Cerebellar nuclear complex (tissue), 1 donor: ENCODE measurements around the gene ZBTB7B.

Experiments used
- DNase-seq, 2 experiments: peaks; one replicate each; lab custom pipeline; 2025; lab: John Stamatoyannopoulos, UW

ZBTB7B gene

DNA sequence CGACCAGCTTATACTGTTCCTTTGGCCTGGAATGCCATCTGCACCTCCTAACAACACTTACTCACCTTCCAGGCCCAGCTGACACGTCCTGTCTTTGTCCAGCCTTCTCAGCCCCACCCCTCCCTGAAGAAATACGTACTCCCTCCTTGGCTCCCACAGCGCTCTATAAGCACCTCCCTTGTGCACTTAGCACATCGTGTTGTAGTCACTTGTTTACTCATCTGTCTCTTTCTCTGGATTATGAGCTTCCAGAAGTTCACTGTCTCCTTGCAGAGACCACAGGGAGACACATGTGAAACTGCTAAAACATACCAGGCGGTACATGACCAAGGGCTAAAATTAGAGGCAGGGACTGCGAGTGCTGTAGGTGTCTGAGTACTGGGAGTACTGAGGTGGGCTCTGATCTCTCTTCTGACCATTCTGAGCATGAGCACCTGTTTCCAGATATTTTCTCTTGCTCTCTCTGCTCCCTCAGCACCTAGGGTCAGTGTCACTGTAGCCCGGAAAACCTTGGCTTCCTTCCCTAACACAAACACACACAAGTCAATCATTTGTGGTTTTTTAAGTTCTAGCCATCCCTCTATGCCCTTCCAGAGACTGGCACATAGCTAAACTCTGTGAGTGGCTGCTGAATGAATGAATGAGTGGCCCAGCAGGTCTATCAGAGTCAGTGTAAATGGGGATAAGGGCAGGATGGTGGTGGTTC lies 36.2 kb downstream of the ZBTB7B start:
- no peak for DNase-seq

DNA sequence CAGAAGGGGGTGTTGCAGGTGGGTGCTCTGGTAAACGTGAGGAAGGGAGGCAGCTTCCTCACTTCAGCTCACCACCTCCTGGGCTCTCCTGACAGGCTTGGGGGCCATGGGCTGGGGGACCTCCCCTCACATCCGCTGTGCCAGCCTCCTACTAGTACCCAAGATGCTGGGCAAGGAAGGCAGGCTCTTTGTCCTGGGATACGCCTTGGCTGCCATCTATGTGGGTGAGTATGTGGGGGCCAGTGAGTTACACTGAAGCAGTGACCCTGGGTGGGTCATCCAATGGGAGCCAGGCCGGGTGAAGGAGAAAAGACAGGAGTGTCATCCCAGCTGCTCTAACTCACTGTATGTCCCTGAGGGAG lies 36.7 kb downstream of the ZBTB7B start:
- DNase-seq, result no peak

DNA sequence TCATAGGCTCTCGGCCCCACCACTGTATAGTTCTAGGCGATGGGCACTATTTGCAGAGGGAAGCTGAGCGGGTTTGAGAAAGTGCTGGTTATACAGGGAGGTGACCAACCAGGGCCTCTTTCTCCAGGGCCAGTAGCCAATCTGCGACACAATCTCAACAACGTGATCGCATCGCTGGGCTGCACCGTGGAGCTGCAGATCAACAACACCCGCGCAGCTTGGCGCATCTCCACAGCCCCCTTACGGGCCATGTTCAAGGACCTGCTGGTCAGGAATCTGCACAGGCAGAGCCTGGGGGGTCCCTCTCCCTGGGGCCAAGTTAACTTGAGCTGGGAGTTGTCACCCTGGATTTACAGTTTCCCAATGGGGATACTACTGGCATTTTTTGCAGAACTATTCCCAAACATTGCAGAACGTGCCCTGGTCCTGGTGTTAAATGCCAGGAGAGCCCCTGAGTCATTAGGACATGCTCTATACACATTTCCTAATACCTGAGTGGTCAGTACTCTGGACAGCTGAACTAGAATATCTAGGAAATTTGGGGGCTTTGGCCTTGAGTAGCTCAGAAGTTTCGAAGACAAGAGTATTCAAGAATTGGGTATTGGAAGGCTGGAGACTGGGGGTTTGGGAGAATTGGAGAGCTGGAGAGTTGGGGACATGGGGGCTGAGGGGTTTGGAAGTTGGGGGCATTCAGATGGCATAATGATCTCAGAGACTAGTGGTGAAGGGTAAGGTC lies 37.9 kb downstream of the ZBTB7B start:
- DNase-seq, result no peak

DNA sequence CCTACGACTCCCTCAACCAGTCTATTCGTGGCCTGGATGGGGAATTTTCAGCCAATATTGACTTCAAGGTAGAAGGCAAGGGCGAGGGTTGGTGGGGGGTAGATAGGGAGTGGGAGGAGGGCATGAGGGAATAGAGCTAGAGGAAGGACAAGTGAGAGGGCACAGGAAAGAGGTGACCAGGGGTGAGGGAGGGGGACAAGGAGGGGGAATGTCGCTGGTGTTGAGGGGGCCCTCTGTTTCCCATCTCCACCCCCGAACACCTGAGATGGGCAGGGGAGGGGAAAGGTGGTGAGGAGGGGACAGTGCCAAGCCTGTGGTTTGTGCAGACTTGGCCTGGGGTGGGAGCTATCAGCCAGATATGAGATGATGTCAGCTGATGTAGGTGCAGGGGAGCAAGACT lies 40.2 kb downstream of the ZBTB7B start:
- no peak for DNase-seq

DNA sequence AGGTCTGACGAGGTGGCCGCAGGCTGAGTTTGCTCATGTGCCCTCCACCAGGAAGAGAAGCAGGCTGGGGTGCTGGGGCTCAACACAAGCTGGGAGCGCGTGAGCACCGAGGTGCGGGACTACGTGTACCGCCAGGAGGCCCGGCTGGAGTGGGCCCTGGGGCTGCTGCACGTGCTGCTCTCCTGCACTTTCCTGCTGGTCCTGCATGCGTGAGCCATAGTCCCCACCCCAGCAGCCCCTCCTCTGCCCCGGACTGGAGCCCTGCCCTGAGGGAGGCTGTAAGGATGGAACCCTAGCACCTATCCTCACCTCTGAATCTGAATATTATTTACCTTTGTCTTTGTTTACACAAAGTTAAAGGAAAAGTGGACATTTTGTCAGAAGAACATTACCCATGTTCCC lies 40.7 kb downstream of the ZBTB7B start:
- no peak for DNase-seq

DNA sequence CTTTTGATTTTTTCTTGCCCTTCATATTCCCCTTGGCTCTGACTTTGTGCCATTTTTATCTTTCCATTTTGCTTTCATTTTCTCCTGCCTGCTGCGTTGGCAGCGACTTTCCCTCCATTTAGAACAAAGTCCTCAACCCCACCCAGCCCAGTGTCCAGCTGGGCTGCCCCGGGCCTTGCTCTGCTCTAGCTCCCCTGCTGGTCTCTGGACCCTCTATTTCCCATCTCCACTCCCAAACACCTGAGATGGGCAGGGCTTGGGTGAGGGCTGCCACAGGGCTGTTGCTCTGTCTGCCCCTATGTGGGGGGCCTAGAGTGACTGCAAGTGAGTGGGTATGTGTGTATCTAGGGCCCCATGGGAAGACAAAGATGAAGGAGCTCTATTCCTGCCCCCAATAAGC lies 41.2 kb downstream of the ZBTB7B start:
- no peak for DNase-seq

DNA sequence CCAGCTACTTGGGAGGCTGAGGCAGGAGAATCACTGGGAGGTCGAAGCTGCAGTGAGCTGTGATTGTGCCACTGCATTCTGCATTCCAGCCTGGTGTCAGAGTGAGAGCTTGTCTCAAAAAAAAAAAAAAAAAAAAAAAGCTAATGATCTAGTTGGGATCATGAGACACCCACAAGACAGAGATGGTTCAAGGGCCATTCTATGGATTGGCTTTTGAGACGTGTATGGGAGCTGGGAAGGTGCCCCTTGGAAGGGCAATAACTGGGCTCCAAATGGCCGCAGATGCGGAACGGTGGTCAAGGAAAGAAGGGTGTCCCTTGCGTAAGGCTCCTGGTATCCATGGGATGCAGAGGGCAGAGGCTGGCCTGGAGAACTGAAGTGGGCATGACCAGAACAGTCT lies 41.8 kb downstream of the ZBTB7B start:
- DNase-seq, result no peak

DNA sequence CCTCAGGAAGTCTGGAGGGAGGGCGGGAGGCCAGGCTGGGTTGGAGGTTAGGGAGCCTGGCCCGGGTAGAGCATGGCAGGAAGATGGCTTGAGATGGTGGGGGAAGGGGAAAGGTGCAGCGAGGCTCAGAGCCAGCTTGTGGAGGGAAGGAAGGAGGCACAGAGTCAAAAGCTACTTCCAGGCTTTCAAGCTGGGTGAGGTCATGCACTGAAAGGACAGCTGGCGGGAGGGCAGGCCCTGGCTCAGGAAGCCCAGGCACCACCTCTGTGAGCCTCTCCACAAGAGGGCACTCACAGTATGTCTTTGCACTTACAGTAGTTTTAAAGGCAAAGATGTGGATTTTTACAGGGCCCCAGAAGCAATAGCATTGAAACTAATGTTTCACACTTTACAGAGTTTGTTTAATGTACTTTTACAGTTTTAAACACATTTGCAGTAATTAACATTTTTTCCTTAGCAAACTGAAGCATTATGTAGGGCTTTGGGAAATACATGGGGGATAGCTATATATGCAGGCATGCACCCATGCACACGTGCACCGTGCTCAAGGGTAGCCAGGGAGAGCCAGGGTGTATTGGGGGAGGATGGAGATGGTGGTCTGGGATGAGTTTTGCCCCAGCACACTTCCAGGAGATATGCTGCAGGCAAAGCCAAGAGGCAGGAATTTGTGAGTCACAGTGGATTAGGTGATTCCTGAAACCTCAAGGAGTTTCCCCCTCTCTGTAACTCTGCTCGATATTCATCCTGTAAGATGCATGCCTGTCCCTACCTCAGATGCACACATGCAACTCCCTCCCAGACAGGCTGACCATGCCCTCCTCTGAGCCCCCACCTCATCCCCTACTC lies 42.4 kb downstream of the ZBTB7B start:
- no peak for DNase-seq

DNA sequence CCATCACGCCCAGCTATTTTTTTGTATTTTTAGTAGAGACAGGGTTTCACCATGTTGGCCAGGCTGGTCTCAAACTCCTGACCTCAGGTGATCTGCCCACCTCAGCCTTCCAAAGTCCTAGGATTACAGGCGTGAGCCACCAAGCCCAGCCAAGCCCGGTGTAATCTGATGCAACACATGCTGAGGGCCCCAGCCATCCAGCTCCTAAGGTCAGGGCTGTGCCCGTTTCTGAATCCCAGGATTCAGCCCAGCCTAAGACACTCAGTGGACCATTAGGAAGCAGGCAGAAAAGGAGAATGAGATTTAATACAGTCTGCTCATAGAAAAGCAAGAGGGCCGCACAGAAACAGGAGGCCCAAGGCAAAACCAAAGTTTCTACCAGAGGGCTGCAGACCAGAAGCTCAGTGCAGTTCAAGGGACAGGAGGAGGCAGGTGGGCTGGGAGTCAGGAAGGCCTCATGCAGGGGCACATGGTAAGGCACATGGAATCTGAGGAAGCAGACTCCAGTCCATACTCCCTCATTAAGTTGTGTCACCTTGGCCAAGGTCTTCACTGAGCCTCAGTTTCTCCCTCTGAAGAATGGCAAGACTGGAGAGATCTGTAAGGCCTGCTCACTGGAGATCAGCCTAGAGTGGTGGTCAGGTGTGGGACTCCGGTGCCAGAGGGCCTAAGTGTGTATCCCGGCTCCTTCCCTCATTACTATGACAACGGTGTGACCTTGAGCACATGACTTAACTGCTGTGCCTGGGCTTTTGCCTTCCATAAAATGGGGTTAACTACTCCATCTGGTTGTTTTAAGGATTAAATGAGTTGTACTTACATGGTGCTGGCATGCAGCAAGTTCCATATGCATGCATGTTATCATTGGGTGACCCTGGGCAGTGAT lies 46.1 kb downstream of the ZBTB7B start:
- DNase-seq, result no peak

DNA sequence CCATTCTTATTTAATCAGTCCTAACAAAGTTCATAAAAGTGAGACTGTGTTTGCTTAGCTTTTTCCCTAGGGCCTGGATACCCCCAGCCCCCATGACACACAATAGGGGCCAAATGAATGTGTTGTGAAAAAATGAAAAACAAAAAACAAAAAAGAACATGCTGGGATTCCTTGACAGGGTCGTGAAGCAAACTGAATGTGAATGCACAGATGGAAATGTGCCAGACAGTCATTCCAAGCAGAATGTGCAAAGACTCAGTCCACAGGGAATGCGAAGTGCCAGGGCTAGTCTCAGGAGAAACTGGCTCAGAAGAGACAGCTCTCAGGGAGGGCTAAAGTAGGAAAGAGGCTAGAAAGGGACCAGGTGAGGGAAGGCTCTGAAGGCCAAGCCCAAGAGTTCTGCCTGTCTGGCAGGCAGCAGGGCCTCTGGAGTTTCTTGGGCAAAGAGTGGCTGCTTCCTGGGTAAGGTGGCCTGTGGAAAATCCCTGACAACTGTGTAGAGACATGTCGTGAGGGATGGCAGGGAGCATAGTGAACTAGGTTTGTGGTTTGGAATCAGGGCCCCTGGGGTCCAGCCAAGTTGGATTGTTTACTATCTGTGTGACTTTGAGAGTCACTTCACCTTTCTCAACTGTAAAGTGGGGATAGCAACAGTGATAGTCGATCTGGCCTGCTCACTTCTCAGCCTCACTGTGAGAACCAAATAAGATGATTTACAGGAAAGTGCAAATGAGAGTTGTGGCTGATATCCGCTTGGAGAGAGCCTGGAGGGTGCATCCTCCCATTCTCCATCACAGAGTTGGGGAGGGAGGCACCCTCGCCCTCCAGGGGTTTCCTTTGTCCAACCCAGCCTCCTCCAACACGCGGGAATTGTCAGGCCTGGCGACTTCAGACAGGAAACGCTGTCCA lies 47.3 kb downstream of the ZBTB7B start:
- DNase-seq, result no peak

DNA sequence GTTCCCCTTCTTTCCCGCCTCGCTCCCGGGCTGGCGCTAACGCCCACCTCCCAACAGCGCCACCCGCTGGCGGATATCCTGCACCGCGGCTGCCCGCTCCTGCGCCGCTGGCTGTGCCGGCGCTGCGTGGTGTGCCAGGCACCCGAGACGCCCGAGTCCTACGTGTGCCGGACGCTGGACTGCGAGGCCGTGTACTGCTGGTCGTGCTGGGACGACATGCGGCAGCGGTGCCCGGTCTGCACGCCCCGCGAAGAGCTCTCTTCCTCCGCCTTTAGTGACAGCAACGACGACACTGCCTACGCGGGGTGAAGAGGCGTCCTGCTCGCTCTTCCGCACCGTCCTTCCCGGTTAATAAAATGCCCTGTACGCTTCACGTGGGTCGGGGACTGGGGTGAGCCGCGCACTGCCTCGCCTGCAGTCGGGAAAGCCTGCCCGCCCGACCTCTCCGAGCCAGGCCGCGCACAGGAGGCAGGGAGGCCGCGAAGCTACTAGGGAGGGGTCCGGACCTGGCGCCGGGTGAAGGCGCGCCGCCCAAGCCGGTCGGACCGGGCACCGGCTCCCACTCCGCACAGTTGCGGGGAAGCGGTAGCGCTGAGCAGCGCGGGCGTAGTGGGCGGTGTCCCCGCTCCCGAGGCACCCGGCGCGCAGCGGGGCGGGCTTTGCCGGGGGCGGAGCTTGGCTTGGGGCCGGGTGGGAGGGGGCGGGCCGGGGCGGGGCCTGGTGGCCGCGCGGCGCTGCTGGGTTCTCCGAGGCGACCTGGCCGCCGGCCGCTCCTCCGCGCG lies 48.1 kb downstream of the ZBTB7B start, which contains the start of gene ADAM15:
Gene ADAM15 (plus strand): TSS at position 757 of the 782 bp plus-strand sequence. CDS start 71 bp downstream, outside the sequence.
- DNase-seq, result no peak

DNA sequence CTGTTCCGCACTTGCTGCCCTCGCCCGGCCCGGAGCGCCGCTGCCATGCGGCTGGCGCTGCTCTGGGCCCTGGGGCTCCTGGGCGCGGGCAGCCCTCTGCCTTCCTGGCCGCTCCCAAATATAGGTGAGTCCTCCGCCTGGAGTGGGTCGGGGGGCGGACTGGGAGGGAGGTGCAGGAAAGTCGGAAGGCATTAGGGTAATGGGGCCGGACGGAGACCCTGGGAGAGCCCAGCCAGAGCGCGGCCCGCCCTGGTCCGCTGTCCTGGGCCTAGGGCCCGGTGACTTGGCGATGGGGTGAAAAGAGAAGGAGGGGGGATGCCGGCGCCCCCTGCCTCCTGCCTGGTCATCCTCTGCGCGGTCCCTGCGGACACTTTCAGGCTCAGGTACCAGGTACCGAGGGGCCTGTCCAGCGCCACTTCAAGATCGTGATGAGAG lies 48.8 kb downstream of the ZBTB7B start:
- no peak for DNase-seq

DNA sequence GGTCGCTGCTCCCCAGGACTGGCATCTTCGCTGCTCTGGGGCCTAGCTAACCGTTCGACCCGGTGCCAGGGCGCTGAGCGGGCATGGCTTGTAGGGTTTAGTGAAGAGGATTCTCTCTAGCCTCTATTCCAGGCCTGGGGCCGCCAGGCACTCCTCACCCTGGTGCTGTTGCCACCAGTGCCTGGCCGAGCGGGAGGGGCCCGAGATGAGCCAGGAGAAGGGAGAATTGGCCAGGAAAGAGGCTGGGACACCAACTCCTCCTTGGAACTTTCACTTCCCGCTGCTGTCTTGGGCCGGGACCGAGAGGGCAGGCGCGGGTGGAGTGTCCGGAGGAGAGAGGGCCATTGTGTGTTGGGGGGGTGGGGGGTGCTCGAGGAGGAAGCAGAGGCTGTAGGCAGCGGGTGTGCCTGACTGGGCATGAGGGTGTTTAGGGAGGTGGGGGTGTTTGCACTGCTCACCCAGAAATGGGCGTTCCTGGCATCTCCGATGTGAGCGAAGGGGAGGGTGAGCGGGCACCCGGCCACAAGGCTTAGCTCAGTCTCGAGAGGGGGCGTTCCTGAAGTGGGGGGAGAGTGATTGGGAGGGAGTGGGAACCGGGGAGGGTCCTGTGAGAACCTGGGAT lies 49.3 kb downstream of the ZBTB7B start:
- no peak for DNase-seq

DNA sequence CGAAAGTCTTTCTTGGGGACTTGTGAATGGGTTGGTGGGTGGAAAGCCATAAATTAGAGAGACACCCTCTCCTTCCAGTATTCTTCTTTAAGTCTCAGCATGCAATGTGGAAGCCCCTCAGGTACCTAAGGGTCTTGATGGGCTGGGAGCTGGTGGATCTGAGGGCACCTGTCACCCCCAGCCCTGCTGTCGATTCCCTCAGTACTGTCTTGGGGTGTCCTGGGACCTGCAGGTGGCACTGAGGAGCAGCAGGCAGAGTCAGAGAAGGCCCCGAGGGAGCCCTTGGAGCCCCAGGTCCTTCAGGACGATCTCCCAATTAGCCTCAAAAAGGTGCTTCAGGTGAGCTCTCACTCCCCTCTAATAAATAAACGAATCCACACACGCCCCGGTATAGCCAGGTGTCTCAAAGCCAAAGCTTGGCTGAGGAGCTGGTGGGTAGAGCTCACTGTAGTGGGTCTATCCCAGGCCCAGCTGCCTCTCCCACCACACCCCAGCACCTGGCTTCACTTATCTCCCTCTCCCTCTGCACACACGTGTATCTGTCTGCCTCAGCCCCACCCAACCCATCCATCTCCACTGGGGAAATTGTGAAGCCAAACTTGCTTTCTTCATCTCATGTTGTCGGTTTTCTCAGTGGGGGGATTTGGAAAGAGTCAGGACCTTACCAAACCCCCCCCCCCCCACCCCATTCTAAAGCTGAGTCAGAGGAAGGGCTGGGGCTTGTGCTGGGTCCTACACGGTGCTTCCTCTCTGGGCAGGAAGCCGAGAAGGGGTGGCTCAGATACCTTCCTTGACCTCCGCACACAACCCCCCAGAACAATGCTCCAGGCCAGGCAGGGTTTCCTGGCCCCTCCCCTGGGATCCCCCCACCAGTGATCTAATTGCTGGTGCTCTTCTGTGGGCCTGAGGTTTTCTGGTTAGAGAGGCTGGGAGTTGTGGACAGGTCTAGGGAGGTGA lies 50.1 kb downstream of the ZBTB7B start:
- DNase-seq, result no peak

DNA sequence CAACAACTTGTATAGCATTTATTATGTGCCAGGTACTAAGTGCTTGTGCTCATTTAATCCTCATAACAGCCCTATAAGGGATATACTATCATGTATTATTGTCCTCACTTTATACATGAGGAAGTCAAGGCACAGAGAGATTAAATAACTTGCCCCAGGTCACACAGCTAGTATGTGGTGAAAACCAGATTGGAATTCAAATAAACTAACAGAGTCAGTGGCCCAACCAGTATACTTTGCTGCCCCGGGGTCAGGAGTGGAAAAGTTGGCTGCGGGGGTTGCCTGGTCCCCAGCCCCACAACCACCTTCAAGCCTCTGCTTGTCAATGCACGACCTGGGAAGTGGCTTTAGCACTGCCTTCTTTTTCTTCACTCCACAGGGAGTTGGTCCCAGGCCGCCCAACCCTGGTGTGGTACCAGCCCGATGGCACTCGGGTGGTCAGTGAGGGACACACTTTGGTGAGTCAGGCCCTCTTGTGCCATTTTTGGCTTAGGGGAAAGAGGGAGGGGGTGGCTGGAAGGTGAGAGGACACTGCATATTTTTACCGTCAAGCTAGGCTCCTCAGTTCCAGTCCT lies 51.0 kb downstream of the ZBTB7B start:
- no peak for DNase-seq

DNA sequence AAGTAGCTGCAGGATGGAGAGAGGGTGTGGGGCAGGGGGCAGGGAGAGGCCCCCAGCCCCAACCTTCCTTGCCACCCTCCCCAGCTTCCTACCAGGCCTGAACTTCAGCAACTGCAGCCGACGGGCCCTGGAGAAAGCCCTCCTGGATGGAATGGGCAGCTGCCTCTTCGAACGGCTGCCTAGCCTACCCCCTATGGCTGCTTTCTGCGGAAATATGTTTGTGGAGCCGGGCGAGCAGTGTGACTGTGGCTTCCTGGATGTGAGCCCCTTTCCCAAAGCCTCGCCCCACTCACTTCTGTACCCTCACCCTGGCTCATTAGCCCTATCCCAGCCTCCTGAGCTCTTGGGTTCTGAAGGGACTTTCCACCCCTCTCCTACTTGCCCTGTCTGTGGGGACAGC lies 54.5 kb downstream of the ZBTB7B start:
- DNase-seq, result no peak

DNA sequence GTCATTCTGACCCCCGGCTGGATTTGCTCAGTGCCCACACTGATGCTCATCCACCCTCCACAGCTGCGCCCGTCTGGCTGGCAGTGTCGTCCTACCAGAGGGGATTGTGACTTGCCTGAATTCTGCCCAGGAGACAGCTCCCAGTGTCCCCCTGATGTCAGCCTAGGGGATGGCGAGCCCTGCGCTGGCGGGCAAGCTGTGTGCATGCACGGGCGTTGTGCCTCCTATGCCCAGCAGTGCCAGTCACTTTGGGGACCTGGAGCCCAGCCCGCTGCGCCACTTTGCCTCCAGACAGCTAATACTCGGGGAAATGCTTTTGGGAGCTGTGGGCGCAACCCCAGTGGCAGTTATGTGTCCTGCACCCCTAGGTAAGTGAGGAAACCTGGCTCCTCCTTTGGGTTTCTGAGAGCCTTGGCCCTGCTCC lies 55.2 kb downstream of the ZBTB7B start:
- DNase-seq, result no peak

DNA sequence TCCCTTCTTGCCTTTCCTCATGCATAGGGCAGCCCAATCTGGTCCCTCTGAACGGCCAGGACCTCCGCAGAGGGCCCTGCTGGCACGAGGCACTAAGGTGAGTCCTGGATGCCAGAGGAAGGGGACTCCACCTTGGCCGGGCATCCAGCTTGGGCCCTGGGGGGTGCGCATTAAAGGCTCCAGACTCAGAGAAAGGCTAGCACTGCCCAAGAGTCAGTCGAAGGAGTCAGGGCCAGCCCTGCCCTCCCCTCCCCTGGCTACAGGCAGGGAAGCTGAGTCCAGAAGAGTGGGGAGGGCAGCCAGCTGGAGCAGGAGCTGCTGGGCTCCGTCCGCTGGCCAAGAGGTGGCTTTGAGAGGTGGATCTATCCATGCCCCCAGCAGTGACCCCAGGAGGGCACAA lies 58.1 kb downstream of the ZBTB7B start:
- no peak for DNase-seq
